Epithelial cell of proximal tubule (primary cell): ENCODE measurements around the gene SH2D2A. TPM values are rescaled to one million over a fixed set of nuclear protein-coding genes. Genes with fewer than 3 reads are reported as not detected.

Experiments
- DNase-seq: peaks from one replicate; pipeline ENCODE4 v3.0.0-alpha.2; 2011; ENCODE audit warnings: low read depth
- H3K4me3 ChIP-seq: 2 replicates; pipeline ENCODE4 v1.5.1; 2011; ENCODE audit warnings: low read depth, mild to moderate bottlenecking, low read length
- CTCF ChIP-seq: conservative IDR thresholded peaks from 2 replicates; pipeline ENCODE4 v1.5.1; 2012; ENCODE audit warnings: low read depth, mild to moderate bottlenecking, low read length
- total RNA-seq: library from RNA; depleted of rRNA; stranded (reverse); fragments of >200 nt; gene quantifications from 2 replicates; pipeline ENCODE4 v1.2.3, GENCODE V29; 2015

SH2D2A gene
- total RNA-seq, 1 donor from 2014 or later, result 2.0 TPM

- H3K4me3 ChIP-seq, result no peak overlapping the region
- no peak for DNase-seq
- no peak for TF ChIP-seq CTCF
Measured at GRCh38 chr1:156785458-156785857, 31.2 kb downstream of the SH2D2A start.

GRCh38 chr1:156781585-156782186 lies 35.0 kb downstream of the SH2D2A start:
- H3K4me3 ChIP-seq, result no peak overlapping the region
- no peak for TF ChIP-seq CTCF
- DNase-seq, result peak; percentile 36

GRCh38 chr1:156777573-156777972 lies 39.1 kb downstream of the SH2D2A start:
- no peak for TF ChIP-seq CTCF
- DNase-seq, result no peak
- no peak overlapping the region for H3K4me3 ChIP-seq

- no peak for TF ChIP-seq CTCF
- DNase-seq, result no peak
- no peak overlapping the region for H3K4me3 ChIP-seq
Measured at GRCh38 chr1:156776942-156777341, 39.7 kb downstream of the SH2D2A start.

GRCh38 chr1:156775799-156776198 lies 40.8 kb downstream of the SH2D2A start:
- TF ChIP-seq CTCF, result no peak
- no peak for DNase-seq
- H3K4me3 ChIP-seq, result no peak overlapping the region

- TF ChIP-seq CTCF, result peak; percentile 30
- no peak overlapping the region for H3K4me3 ChIP-seq
Measured at GRCh38 chr1:156773607-156774006, 43.0 kb downstream of the SH2D2A start.

More at GRCh38 chr1:156773607-156774006, 43.0 kb downstream of the SH2D2A start:
- DNase-seq, result no peak
